Coronary artery (tissue), 2 donors: ENCODE results near the gene LRRC8B.
"Not testable (repeated sequence)": the region's sequence is repeated elsewhere in the genome, so short reads cannot be mapped to it uniquely, and the experiment has no call there.

ENCODE experiments used
- DNase-seq: peaks from one replicate; pipeline ENCODE4 v3.0.0-alpha.2; 2017; ENCODE audit warnings: low spot score
- H3K27ac ChIP-seq, 2 donors: fragments of 200-600 bp; sonication (generic); one replicate each; pipeline ENCODE4 v1.5.1; 2016 to 2019
- H3K4me3 ChIP-seq: fragments of 200-600 bp; sonication (generic); 2 replicates; pipeline ENCODE4 v1.5.1; 2016; ENCODE audit warnings: mild to moderate bottlenecking, moderate library complexity
- TF ChIP-seq, protein P1 (sequence below): fragments of 200-600 bp; sonication (generic); IDR thresholded peaks from one replicate; pipeline ENCODE4 v1.5.1; 2019; ENCODE audit warnings: antibody characterized with exemption

Gene LRRC8B

DNA sequence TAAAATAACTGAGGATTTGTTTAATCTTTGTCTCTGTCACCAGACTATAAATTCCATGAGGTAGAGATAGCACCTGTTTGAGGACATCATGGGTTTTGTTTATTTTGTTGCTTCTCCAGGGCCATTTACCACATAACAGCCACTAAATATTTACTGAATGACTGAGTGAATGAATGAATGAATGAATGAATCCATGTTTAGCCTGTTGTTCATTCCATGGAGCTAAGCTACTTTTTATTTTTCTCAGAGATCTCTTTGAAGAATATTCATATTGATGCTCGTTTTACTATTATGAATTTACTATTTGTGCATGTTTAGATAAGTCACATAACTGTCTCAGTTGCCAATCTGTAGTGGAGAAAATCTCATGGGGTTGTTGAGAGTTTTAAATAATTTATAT lies 17.7 kb downstream of the LRRC8B start:
- TF ChIP-seq, protein P1, sequence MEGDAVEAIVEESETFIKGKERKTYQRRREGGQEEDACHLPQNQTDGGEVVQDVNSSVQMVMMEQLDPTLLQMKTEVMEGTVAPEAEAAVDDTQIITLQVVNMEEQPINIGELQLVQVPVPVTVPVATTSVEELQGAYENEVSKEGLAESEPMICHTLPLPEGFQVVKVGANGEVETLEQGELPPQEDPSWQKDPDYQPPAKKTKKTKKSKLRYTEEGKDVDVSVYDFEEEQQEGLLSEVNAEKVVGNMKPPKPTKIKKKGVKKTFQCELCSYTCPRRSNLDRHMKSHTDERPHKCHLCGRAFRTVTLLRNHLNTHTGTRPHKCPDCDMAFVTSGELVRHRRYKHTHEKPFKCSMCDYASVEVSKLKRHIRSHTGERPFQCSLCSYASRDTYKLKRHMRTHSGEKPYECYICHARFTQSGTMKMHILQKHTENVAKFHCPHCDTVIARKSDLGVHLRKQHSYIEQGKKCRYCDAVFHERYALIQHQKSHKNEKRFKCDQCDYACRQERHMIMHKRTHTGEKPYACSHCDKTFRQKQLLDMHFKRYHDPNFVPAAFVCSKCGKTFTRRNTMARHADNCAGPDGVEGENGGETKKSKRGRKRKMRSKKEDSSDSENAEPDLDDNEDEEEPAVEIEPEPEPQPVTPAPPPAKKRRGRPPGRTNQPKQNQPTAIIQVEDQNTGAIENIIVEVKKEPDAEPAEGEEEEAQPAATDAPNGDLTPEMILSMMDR, result no peak
- no peak for DNase-seq

DNA sequence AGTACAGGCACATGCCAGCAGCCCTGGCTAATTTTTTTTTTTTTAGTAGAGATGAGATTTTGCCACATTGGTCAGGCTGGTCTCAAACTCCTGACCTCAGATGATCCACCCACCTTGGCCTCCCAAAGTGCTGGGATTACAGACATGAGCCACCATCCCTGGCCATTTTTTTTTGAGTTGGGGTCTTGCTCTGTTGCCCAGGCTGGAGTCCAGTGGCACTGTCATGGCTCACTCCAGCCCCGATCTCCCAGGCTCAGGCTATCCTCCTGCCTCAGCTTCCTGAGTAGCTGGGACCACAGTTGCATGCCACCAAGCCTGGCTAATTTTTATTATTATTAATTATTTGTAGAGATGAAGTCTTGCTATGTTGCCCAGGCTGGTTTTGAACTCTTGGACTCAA lies 19.0 kb downstream of the LRRC8B start:
- not testable (repeated sequence) for H3K27ac ChIP-seq, DNase-seq

More for the DNA sequence above, 17.7 kb downstream of the LRRC8B start:
- Histone ChIP-seq H3K4me3 (no peak overlapping the region), H3K27ac (no peak overlapping the region)

DNA sequence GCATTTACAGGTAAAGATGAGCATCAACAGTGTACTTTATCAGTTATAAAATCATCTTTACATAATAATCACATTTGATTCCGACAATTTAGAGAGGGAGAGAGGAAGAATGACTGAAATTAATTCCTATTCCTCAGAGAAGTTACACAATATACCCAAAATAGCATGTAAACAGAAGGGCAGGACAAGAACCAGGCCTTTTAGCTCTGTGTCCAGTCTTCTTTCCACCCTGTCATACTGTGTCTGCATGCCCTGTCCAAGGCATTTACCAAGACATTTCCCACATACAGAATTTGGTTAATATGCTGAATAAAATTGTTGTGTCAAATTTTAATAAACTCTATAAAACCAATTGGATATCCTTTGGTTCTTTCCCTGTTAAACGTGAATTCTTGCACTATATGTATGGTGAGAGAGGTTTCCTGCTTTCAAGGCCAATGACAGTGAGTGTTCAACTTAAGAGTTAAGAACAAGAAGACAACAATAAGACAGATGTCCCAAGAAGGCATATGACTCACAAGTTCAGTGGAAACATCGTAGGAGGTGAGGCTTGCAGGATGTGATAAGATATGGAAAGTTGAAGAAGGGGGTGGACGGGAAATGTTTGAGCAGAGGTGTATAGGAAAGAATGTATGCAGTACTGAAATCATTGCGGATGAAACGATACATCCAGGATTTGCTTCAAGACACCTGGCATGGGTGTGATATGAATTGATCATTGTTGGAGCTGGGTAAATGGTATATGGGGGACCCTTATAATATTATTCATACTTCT lies 20.8 kb downstream of the LRRC8B start:
- H3K4me3 ChIP-seq, result no peak overlapping the region
- peak overlapping the region in 1 of 2 donors; percentile 46 for H3K27ac ChIP-seq
- DNase-seq, result no peak
- TF ChIP-seq, protein P1, result no peak

More for the DNA sequence above, 19.0 kb downstream of the LRRC8B start:
- H3K4me3 ChIP-seq, result not testable (repeated sequence)

DNA sequence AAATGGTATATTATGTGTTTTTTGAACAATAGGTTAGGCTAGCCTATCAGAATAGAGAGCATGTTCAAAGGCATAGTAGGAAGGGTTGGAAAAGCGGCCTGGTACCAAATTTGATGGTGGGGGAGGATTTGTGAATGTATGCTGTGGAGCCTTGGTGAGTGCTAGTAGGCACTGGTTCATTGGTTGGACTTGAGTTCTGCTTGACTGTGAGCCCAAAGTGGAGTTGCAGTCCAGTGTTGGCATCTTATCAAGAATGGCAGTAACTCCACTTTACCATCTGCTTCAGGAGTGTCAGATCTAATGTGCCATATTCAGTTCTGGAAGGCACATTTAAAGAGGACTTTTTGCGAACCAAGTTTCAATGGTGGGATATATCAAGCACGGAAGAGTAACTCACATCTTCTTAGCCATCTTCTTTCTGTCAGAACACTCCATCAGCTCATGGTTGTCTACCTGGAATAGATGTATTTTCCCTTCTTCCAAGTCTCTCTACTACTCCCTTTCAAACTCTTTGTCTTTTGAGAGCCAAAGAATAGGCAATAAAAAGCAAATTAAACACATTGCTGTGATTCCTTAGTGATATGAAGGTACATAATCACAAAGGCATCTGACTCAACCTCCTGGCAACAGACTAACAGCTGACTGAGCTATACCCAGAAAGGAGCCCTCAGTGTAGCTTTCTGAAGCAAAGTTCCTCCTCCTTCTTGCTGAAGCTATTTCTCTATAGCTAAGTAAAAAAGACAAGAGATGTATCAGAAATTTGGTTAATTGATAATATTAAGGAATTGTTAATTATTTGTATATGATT lies 21.7 kb downstream of the LRRC8B start:
- DNase-seq, result no peak
- TF ChIP-seq, protein P1, result no peak
- H3K4me3 ChIP-seq, result no peak overlapping the region
- H3K27ac ChIP-seq, result peak overlapping the region in 1 of 2 donors; percentile 31

DNA sequence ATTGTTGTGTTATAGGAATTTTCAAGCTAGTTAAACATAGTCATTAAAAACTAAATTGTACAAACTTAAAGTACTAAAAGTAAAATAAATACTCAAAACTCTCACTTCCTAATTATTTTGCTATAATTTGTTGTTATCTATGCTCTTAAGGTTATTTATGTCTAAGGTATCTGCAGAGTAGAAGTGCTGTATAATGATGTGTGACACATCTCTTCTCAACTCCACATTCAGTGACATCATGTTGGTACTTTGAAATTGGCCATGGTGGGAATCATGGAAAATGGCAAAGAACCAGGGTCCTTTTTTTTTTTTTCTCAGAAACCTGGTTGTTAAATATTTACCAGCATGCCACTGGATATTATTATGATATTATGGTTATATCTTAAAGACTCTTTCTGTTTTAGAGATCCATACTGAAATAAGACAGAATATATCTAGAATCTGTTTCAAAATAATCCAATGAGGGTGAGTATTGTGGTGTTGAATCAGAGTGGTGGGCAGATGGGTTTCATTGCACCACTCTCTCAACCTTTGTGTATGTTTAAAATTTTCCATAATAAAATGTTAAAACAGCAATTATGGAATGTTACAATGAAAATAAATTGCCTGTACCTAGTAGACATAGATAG lies 22.4 kb downstream of the LRRC8B start:
- DNase-seq, result no peak
- TF ChIP-seq, protein P1, result no peak
- Histone ChIP-seq H3K4me3 (no peak overlapping the region), H3K27ac (peak overlapping the region in 1 of 2 donors; percentile 20)

DNA sequence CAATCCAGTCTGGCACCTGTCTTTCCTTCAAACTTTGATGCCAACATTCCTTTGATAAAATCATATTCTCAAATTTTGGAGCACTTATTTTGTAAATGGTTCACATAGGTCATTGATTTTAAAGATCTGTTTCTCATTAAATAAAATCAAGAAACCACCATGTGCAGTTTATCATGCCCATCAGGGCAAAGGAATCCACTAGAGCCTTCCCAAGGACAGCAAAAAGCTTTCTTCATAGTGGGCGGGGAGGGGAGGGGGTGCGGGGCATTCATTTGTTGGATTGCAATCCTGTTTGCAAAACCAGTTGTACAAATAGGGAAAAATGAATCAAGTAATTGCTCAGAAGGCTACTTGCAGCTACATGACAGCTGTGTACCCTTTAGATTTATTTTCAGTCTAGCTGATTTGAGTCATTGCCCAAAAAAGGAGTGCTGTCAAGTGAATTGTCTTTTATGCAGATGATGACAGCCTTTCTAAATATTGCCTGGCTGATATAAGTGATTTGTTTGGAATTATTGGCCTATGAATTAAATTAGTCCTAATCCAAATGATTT lies 23.0 kb downstream of the LRRC8B start:
- TF ChIP-seq, protein P1, result no peak
- H3K27ac ChIP-seq, result peak overlapping the region in 1 of 2 donors; percentile 20
- DNase-seq, result no peak
- H3K4me3 ChIP-seq, result no peak overlapping the region
